Ishikawa (cell line): ENCODE measurements around the gene FHL1.

Source experiments
- CREB1 ChIP-seq: IDR thresholded peaks from 2 replicates; pipeline ENCODE4 v1.6.1; 2012; ENCODE audit warnings: low read depth
- MAX ChIP-seq: IDR thresholded peaks from 2 replicates; pipeline ENCODE4 v1.6.1; 2012
- RAD21 ChIP-seq: IDR thresholded peaks from 2 replicates; pipeline ENCODE4 v1.6.1; 2012; ENCODE audit warnings: low read depth
- REST ChIP-seq: IDR thresholded peaks from 2 replicates; pipeline ENCODE4 v1.6.1; 2012; ENCODE audit warnings: low read depth, mild to moderate bottlenecking
- TAF1 ChIP-seq: IDR thresholded peaks from 2 replicates; pipeline ENCODE4 v1.6.1; 2012; ENCODE audit warnings: low read depth, mild to moderate bottlenecking
- YY1 ChIP-seq: IDR thresholded peaks from 2 replicates; pipeline ENCODE4 v1.6.1; 2012; ENCODE audit warnings: low read depth
- ZBTB7A ChIP-seq: IDR thresholded peaks from 2 replicates; pipeline ENCODE4 v1.6.1; 2012; ENCODE audit warnings: low read depth

DNA sequence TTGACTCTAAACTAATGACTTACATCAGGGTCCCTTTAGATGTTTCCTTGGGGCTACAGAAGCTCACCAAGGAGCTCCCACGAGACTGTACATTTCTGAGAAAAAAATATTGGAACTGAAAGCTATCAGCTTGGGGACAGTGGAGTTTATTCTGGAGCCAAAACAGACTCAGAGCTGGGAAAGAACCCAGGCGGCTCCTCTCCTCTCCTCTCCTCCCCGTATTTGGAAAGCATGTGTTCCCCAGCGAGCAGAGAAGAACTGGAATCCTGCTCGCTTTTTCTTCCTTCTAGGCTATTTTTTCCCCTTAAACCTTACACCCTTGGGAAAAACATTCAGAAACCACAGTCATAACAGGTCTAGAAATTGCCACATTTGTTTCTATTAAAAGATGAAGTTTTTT lies 108.2 kb downstream of the FHL1 start:
- TF ChIP-seq CREB1 (no peak), RAD21 (no peak), ZBTB7A (no peak), TAF1 (no peak), MAX (no peak), YY1 (no peak), REST (no peak)
